Measurements from ENCODE around the gene SDSL.

- no peak for TF ChIP-seq EZH2phosphoT487 (IDR thresholded peaks at IDR 0.05; ENCODE audit: insufficient read depth, low read depth)
- no peak for TF ChIP-seq EZH2 (IDR thresholded peaks at IDR 0.05; ENCODE audit: insufficient read depth, poor library complexity, severe bottlenecking)
Observed at GRCh38 chr12:113392988-113393579, 29.1 kb upstream of the SDSL start.

Measured in GM23248 (cell line).